ENCODE results near the gene ADAM12. TPM values are rescaled to one million over a fixed set of nuclear protein-coding genes. Genes with fewer than 3 reads are reported as not detected.

The ADAM12 gene
- total and polyA plus RNA-seq, 2 donors (not counting 3 experiments of a cell fraction or from before 2014, with no cell fraction given) = 0.22 to 0.33 TPM

DNA sequence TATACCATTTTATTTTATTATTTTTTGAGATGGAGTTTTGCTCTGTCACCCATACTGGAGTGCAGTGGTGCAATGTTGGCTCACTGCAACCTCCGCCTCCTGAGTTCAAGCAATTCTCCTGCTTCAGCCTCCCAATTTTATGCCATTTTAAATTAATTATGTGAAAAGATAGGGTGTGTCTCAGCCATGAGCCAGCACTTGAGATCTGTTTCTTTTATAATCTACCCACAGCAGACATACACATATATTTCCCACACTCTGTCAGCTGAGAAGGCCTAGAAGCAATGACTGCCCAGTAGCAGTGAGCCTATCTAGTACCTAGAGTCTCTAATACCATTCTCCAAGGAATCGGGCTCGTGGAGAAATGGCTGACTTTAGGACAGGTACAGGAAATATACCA lies 70.5 kb downstream of the ADAM12 start:
- no peak overlapping the region for H3K4me3 ChIP-seq (replicated peaks in 1 of 3; ENCODE audit: insufficient read depth in 1 of 3, low read depth in 1 of 3, low read length in 3 of 3)
- no TSS peak for BruUV-seq (replicated peaks)
- CTCF ChIA-PET = no interaction called here
- no peaks in the 10 kb centered on the region for H3K4me1 ChIP-seq (ENCODE audit: control insufficient read depth, extremely low read depth, insufficient read depth, low read length)
- H3K9me1 ChIP-seq (replicated peaks; ENCODE audit: control insufficient read depth, extremely low read depth, insufficient read depth, low read length) = no peaks in the 10 kb centered on the region
- intact Hi-C loops (cut with micrococcal nuclease) (no loop called here), dilution Hi-C loops (cut with MboI; ENCODE audit: extremely low pct_ligation_motif_present, low sequenced_read_pairs) (no loop called here)
- no peaks in the 10 kb centered on the region for H3K27me3 ChIP-seq (ENCODE audit: control insufficient read depth in 2 of 2, insufficient read depth in 2 of 2, low read length in 2 of 2)
- no peaks in the 10 kb centered on the region for H3K36me3 ChIP-seq (ENCODE audit: control insufficient read depth in 2 of 2, extremely low read depth in 1 of 2, insufficient read depth in 2 of 2, low read length in 2 of 2)
- no peak overlapping the region for H3K9ac ChIP-seq (replicated peaks; ENCODE audit: extremely low read depth, insufficient read depth, low read length)
- no peaks in the 10 kb centered on the region for H3K79me2 ChIP-seq (ENCODE audit: control insufficient read depth, insufficient read depth, low read length)
- H3K27ac ChIP-seq (ENCODE audit: insufficient read depth, low read depth, low read length) = no peak overlapping the region
- POLR2A ChIA-PET = no interaction called here
- DNase-seq (ENCODE audit: low read depth, low spot score) = no peak
- H2AFZ ChIP-seq (ENCODE audit: low read depth, low read length) = no peak overlapping the region
- no peaks in the 10 kb centered on the region for H3K9me3 ChIP-seq (replicated peaks; ENCODE audit: control insufficient read depth, insufficient read depth, low read length)
- no peak overlapping the region for H3K4me2 ChIP-seq (ENCODE audit: insufficient read depth, low read length)
- no peak for FAIRE-seq
- no peaks in the 10 kb centered on the region for H4K20me1 ChIP-seq (replicated peaks; ENCODE audit: control insufficient read depth, extremely low read depth, insufficient read depth, low read length)
- TF ChIP-seq POLR2AphosphoS5 (IDR thresholded peaks at IDR 0.05; ENCODE audit: insufficient read depth, low read depth, low read length) (no peak), JUN (IDR thresholded peaks at IDR 0.05; ENCODE audit: borderline replicate concordance, insufficient read depth, insufficient read length, low read depth) (no peak), MYC (IDR thresholded peaks at IDR 0.05; ENCODE audit: low read depth, low read length) (no peak), GATA2 (IDR thresholded peaks at IDR 0.05; ENCODE audit: insufficient read depth, insufficient read length, low read depth, low read length) (no peak), EZH2 (IDR thresholded peaks at IDR 0.05; ENCODE audit: borderline replicate concordance, low read depth, low read length, severe bottlenecking) (no peak), FOS (IDR thresholded peaks at IDR 0.05; ENCODE audit: borderline replicate concordance, insufficient read depth, low read length) (no peak), POLR2A (IDR thresholded peaks at IDR 0.05; ENCODE audit: low read depth, low read length) (no peak)
- TF ChIP-seq, protein P1, sequence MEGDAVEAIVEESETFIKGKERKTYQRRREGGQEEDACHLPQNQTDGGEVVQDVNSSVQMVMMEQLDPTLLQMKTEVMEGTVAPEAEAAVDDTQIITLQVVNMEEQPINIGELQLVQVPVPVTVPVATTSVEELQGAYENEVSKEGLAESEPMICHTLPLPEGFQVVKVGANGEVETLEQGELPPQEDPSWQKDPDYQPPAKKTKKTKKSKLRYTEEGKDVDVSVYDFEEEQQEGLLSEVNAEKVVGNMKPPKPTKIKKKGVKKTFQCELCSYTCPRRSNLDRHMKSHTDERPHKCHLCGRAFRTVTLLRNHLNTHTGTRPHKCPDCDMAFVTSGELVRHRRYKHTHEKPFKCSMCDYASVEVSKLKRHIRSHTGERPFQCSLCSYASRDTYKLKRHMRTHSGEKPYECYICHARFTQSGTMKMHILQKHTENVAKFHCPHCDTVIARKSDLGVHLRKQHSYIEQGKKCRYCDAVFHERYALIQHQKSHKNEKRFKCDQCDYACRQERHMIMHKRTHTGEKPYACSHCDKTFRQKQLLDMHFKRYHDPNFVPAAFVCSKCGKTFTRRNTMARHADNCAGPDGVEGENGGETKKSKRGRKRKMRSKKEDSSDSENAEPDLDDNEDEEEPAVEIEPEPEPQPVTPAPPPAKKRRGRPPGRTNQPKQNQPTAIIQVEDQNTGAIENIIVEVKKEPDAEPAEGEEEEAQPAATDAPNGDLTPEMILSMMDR (IDR thresholded peaks at IDR 0.05; ENCODE audit: extremely low read depth in 1 of 2, insufficient read depth in 1 of 2, low read depth in 1 of 2, low read length in 2 of 2) = no peak
- TF ChIP-seq, protein P2, sequence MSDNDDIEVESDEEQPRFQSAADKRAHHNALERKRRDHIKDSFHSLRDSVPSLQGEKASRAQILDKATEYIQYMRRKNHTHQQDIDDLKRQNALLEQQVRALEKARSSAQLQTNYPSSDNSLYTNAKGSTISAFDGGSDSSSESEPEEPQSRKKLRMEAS (IDR thresholded peaks at IDR 0.05; ENCODE audit: insufficient read depth, insufficient read length) = no peak
